ENCODE results near the gene AKIRIN1.

DNA sequence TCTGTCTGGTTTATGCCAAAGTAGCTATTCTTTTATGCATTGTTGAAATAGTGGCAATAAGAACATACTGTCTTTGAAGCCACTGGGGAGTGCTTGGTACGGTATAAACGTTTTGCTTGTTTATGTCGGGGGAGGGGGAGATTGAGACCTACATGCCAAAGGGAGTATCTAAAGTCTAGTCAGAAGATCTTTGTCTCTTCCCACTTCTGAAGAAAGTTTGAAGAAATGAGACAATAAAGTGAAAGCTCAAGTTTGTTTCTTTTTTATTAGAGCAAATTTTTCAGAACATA, 6.8 kb downstream of the AKIRIN1 start:
- TF ChIP-seq, protein P1, sequence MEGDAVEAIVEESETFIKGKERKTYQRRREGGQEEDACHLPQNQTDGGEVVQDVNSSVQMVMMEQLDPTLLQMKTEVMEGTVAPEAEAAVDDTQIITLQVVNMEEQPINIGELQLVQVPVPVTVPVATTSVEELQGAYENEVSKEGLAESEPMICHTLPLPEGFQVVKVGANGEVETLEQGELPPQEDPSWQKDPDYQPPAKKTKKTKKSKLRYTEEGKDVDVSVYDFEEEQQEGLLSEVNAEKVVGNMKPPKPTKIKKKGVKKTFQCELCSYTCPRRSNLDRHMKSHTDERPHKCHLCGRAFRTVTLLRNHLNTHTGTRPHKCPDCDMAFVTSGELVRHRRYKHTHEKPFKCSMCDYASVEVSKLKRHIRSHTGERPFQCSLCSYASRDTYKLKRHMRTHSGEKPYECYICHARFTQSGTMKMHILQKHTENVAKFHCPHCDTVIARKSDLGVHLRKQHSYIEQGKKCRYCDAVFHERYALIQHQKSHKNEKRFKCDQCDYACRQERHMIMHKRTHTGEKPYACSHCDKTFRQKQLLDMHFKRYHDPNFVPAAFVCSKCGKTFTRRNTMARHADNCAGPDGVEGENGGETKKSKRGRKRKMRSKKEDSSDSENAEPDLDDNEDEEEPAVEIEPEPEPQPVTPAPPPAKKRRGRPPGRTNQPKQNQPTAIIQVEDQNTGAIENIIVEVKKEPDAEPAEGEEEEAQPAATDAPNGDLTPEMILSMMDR (conservative IDR thresholded peaks at IDR 0.05 in 1 of 2, IDR thresholded peaks at IDR 0.05 in 1 of 2; ENCODE audit: extremely low read depth in 1 of 2, insufficient read depth in 1 of 2, low read depth in 1 of 2, low read length in 2 of 2), result no peak
- TF ChIP-seq EZH2 (IDR thresholded peaks at IDR 0.05; ENCODE audit: borderline replicate concordance, low read length), result no peak
